RWPE2 (cell line): ENCODE data around the gene ZDHHC11.

Source experiments
- ATAC-seq: fragments of 200-7000 bp; cut with Tn5 transposase; 3 replicates; pipeline ENCODE4 v1.9.1; 2021; ENCODE audit warnings: low read depth
- DNase-seq: peaks from one replicate; pipeline ENCODE4 v3.0.0-alpha.2; 2020; ENCODE audit warnings: low spot score
- H3K27ac ChIP-seq: fragments of 450-650 bp; 2 replicates; pipeline ENCODE4 v1.5.1; 2017; ENCODE audit warnings: mild to moderate bottlenecking; ENCODE audit not compliant: poor library complexity, severe bottlenecking
- H3K27me3 ChIP-seq: fragments of 250-450 bp; sonication (Bioruptor Pico); 2 replicates; pipeline ENCODE4 v1.5.1; 2021; ENCODE audit warnings: mild to moderate bottlenecking, moderate library complexity; ENCODE audit not compliant: insufficient read depth, poor library complexity, severe bottlenecking
- H3K36me3 ChIP-seq: fragments of 250-450 bp; sonication (Bioruptor Pico); 2 replicates; pipeline ENCODE4 v1.5.1; 2020; ENCODE audit warnings: low read depth, mild to moderate bottlenecking, moderate library complexity
- H3K4me1 ChIP-seq: fragments of 250-450 bp; sonication (Bioruptor Pico); 2 replicates; pipeline ENCODE4 v1.5.1; 2021; ENCODE audit warnings: mild to moderate bottlenecking, moderate library complexity; ENCODE audit not compliant: insufficient read depth, poor library complexity, severe bottlenecking
- H3K4me3 ChIP-seq: fragments of 250-450 bp; sonication (Bioruptor Pico); 2 replicates; pipeline ENCODE4 v1.5.1; 2021; ENCODE audit warnings: mild to moderate bottlenecking, moderate library complexity; ENCODE audit not compliant: severe bottlenecking
- H3K9me3 ChIP-seq: fragments of 250-450 bp; sonication (Bioruptor Pico); 2 replicates; pipeline ENCODE4 v1.5.1; 2021; ENCODE audit warnings: mild to moderate bottlenecking, moderate library complexity; ENCODE audit not compliant: severe bottlenecking
- CTCF ChIP-seq: fragments of 450-650 bp; IDR thresholded peaks from one replicate; pipeline ENCODE4 v1.5.1; 2017; ENCODE audit warnings: mild to moderate bottlenecking, moderate library complexity; ENCODE audit not compliant: poor library complexity, severe bottlenecking

The ZDHHC11 gene

GRCh38 chr5:891837-892393, 41.1 kb upstream of the ZDHHC11 start:
- no peak for DNase-seq
- H3K4me1 ChIP-seq, result peaks cover 5% of the 10 kb centered on the region
- H3K4me3 ChIP-seq, result peak overlapping the region; percentile 80
- no peaks in the 10 kb centered on the region for H3K9me3 ChIP-seq
- H3K36me3 ChIP-seq, result peaks cover 75% of the 10 kb centered on the region
- no peaks in the 10 kb centered on the region for H3K27me3 ChIP-seq
- TF ChIP-seq CTCF, result no peak
- peak overlapping the region; percentile 62 for H3K27ac ChIP-seq
- peak; percentile 18 for ATAC-seq

GRCh38 chr5:891117-891836, 40.5 kb upstream of the ZDHHC11 start:
- Histone ChIP-seq H3K27me3 (no peaks in the 10 kb centered on the region), H3K27ac (peak overlapping the region; percentile 62), H3K4me1 (peaks cover 5% of the 10 kb centered on the region), H3K36me3 (peaks cover 75% of the 10 kb centered on the region), H3K4me3 (peak overlapping the region; percentile 80), H3K9me3 (no peaks in the 10 kb centered on the region)
- TF ChIP-seq CTCF, result no peak
- DNase-seq (peak; percentile 78), ATAC-seq (peak; percentile 67)

DNA sequence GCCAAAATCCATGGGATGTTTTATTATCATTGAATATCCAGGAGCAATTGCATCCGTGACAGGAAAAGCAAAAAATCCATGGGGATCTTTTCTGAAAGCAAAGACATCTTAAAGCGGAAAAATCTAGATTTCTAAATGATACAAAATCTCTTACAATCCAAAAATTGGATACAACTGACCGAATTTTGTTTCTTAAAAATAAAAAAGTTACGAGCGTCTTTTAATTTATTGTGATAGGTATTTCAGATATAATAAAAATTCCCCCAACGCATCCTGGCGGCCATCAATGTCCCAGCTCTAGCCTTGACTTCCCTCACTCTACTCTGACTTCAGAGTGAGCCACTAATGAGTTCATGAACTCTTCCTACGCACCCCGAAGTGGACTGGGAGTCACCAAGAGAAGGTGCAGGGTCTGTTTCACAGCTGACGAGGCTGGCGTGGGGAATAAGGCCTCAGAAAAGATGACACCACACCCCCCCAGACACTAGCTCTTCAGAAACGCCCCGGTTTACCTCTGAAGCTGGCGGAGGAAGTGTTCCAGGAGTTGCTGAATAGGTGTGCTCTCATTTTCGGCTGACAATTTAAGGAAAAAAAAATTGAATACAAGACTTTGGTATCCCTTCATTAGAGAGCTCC, 38.4 kb upstream of the ZDHHC11 start:
- H3K36me3 ChIP-seq, result peaks cover 77% of the 10 kb centered on the region
- no peak for DNase-seq
- no peaks in the 10 kb centered on the region for H3K27me3 ChIP-seq
- no peak for ATAC-seq
- no peak overlapping the region for H3K27ac ChIP-seq
- H3K4me1 ChIP-seq, result peaks cover 5% of the 10 kb centered on the region
- TF ChIP-seq CTCF, result no peak
- no peaks in the 10 kb centered on the region for H3K9me3 ChIP-seq
- H3K4me3 ChIP-seq, result no peak overlapping the region

DNA sequence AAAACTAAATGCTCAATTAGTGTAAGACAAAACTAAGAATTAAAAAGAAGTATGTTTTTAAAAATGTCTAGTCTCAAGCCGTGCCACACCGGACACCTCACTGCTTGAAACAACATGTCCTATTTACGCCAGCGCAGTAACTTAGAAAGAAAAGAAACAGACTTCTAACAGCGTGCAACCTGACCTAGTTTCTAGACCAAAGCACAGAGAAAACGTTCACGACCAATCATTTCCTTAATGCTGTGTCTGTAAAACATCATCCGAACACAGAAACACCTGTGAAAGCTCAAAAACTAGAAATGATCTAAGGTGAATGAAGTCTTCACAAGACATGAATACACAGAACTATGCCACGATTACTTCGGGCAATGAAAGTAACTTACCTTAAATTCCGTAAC, 37.9 kb upstream of the ZDHHC11 start:
- Histone ChIP-seq H3K4me1 (peaks cover 5% of the 10 kb centered on the region), H3K27me3 (no peaks in the 10 kb centered on the region), H3K4me3 (no peak overlapping the region), H3K36me3 (peaks cover 82% of the 10 kb centered on the region), H3K27ac (no peak overlapping the region), H3K9me3 (no peaks in the 10 kb centered on the region)
- no peak for DNase-seq
- TF ChIP-seq CTCF, result no peak
- ATAC-seq, result no peak
